Measurements from ENCODE around the gene SPIN1.

- TF ChIP-seq CTCF (conservative IDR thresholded peaks at IDR 0.05; ENCODE audit: low read length), result no peak
- TF ChIP-seq EZH2phosphoT487 (IDR thresholded peaks at IDR 0.05; ENCODE audit: borderline replicate concordance, low read depth, low read length), result no peak
Measured at GRCh38 chr9:88501086-88501485, 112.8 kb downstream of the SPIN1 start.
